T-helper 1 cell treated with Interleukin-12 subunit alpha and Interleukin-12 subunit beta and Interleukin-4 antibody, amounts not matched to agents 30 μg/mL and 1 μg/mL, for 36 hours (primary cell): ENCODE results near the gene NEGR1.

Experiments used
- H3K27ac Mint-ChIP-seq: one replicate; pipeline ENCODE4 v1.8.0; 2021; ENCODE audit warnings: mild to moderate bottlenecking, mixed read lengths
- H3K27me3 Mint-ChIP-seq: one replicate; pipeline ENCODE4 v1.8.0; 2021; ENCODE audit warnings: low read depth, mixed read lengths
- H3K36me3 Mint-ChIP-seq: one replicate; pipeline ENCODE4 v1.8.0; 2021; ENCODE audit warnings: low read depth, mixed read lengths
- H3K4me1 Mint-ChIP-seq: one replicate; pipeline ENCODE4 v1.8.0; 2021; ENCODE audit warnings: low read depth, mixed read lengths
- H3K4me3 Mint-ChIP-seq: one replicate; pipeline ENCODE4 v1.8.0; 2021; ENCODE audit warnings: mild to moderate bottlenecking, moderate library complexity, mixed read lengths
- H3K9me3 Mint-ChIP-seq: one replicate; pipeline ENCODE4 v1.8.0; 2021; ENCODE audit warnings: mixed read lengths

NEGR1 gene

DNA sequence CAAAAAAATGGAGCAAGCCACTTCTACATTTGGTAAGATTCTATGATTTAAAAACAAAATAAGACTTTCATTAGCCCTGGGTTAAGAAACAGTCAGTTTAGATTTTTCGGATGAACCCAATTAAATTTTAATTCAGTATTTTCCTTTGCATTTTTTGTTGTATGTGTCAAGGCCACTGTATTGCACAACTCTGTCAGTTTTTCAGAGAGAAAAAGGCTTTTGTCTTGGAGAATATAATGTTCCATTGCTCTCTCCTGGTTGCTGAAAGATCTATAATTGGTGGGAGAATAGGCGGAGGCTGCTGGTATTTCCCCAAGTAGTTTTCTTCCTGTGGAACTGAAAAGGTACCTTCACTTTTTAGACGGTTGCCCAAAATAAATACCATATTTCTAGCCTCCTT, 84.6 kb downstream of the NEGR1 start:
- H3K4me1 Mint-ChIP-seq = no peaks in the 10 kb centered on the region
- H3K27me3 Mint-ChIP-seq = no peaks in the 10 kb centered on the region
- no peak overlapping the region for H3K4me3 Mint-ChIP-seq
- H3K36me3 Mint-ChIP-seq = no peaks in the 10 kb centered on the region
- no peak overlapping the region for H3K27ac Mint-ChIP-seq
- H3K9me3 Mint-ChIP-seq = no peaks in the 10 kb centered on the region

DNA sequence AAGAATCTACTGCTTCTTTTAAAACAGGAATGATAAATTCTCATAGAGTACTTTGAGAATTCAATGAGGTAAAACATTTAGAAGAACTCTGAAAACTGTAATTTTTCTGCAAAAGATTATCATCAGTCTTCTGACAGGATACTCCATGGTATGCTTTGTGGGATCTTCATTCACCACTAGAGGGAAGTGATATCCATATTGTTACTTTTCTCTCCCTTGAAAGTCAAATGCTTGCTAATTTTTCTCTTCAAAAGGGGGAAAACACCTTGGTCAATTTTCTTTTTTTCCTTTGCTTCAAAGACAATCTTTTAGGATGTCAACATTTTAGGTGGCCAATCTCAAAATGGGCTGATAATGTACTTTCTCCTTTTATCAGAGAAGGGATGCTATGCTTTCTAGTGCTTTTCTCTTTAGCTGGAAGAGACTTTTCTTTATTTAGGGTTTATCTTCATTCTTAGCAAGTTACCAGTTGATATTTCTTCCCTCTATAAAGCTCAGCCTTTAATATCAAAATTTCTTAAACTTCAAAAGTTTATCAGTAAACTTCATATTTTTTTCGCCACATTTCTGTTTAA, 95.5 kb downstream of the NEGR1 start:
- no peak overlapping the region for H3K27ac Mint-ChIP-seq
- no peaks in the 10 kb centered on the region for H3K9me3 Mint-ChIP-seq

DNA sequence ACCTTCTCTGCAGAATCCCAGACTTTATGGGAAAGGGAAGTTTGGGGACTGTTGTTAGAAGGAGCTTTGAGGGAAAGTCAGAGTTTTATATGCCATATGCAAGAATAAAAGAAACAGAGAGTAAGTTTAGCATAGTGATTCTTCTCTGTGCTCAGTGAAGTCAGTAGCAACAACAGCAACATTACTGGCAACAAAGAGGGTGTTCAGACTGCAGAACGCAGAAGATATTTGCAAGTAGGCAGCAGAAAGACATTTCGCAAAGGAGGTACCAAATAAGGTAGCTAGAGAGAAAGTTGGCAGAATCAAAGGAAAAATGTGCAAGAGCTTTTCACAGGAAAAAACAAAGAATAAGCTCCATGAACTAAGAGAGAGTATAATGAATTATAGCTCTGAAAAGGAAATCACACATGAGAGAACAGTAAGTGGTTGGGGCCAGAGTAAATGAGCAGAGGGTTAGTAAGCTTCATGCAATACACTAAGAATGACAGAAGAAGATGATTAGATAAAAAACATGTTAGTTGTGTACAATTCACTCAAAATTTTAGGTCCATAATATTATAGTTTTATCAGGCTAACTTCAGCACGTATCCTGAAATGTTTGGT, 98.1 kb downstream of the NEGR1 start:
- Mint-ChIP-seq H3K27me3 (no peaks in the 10 kb centered on the region), H3K36me3 (no peaks in the 10 kb centered on the region), H3K4me1 (no peaks in the 10 kb centered on the region), H3K4me3 (no peak overlapping the region), H3K27ac (no peak overlapping the region), H3K9me3 (no peaks in the 10 kb centered on the region)

More for the DNA sequence above, 95.5 kb downstream of the NEGR1 start:
- H3K36me3 Mint-ChIP-seq = no peaks in the 10 kb centered on the region
- no peaks in the 10 kb centered on the region for H3K27me3 Mint-ChIP-seq
- no peak overlapping the region for H3K4me3 Mint-ChIP-seq
- H3K4me1 Mint-ChIP-seq = no peaks in the 10 kb centered on the region

DNA sequence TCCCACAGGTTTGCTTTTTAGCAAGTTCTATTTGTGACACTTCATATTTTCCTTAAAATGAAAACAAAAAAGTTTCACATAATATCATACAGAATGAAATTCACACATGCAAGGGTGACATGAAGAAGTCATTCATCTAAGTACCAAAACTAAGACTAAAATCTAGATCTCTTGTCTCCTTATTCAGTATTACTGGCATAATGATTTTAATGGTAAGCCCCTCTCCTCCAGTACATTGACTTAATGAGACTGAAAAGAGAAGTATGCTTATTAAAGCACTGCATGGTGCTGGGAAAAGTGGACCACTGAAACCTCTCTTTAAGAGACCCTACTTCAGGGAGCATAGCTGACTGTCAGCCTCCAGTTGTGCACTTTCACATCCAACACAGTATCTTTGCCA, 99.5 kb downstream of the NEGR1 start:
- Mint-ChIP-seq H3K27me3 (no peaks in the 10 kb centered on the region), H3K9me3 (no peaks in the 10 kb centered on the region), H3K4me1 (no peaks in the 10 kb centered on the region), H3K36me3 (no peaks in the 10 kb centered on the region), H3K27ac (no peak overlapping the region), H3K4me3 (no peak overlapping the region)

DNA sequence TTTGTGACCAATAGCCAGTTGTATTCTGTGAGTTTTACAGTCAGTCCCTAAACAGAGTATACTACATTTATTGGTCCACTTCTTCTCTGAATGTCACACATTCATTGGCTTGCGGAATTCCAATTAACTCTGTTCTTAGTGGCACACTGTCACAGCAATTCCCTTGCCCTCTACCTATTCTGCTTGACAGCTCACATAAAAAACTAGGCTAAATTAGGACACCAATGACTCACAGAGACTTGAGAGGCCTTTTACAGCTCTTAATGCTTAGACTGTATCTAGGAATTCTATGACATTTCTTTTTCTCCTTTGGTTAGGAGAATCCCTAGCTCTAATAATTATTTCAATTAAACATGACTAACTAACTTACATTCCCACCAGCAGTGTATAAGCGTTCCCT, 104.1 kb downstream of the NEGR1 start:
- no peaks in the 10 kb centered on the region for H3K27me3 Mint-ChIP-seq
- H3K9me3 Mint-ChIP-seq = no peaks in the 10 kb centered on the region
- H3K36me3 Mint-ChIP-seq = no peaks in the 10 kb centered on the region

DNA sequence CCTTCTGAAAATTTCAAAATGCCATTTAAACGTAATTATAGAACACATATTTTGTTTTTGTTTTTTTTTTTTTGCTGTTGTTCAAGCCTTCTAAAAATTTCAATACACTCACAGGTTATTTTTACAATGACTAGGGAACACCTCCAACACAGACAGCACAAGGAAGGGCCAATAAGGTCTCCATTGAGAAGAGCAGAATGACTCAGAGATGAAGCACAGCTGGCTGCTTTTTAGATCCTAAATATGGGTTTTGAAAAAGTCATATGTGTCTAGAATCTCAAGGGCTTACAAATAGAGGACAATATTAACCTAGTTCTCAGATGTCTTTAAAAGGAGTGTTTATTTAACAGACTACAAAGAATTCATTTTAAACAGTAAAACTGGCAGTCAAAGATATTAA, 104.6 kb downstream of the NEGR1 start:
- Mint-ChIP-seq H3K9me3 (no peaks in the 10 kb centered on the region), H3K27ac (no peak overlapping the region), H3K27me3 (no peaks in the 10 kb centered on the region), H3K36me3 (no peaks in the 10 kb centered on the region), H3K4me1 (no peaks in the 10 kb centered on the region), H3K4me3 (no peak overlapping the region)

More for the DNA sequence above, 104.1 kb downstream of the NEGR1 start:
- no peaks in the 10 kb centered on the region for H3K4me1 Mint-ChIP-seq
- no peak overlapping the region for H3K27ac Mint-ChIP-seq
- no peak overlapping the region for H3K4me3 Mint-ChIP-seq

DNA sequence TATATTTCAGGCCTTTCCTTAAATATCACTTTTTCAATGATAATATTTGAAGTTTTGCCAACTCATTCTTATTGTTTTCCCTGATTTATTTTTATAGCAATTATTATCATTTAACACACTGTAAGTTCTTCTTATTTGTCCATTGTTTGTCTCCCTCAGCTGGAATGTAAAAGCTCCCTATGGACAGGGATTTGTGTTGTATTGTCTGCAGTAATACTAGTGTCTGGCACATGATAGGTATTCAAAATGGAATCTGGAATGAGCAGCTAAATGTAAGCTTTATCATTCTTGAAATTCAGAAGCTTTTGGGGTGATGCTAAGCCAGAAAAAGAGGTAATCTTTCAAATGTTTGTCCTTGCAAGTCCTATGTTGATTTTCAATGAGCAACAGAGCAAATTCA, 112.1 kb downstream of the NEGR1 start:
- H3K36me3 Mint-ChIP-seq = no peaks in the 10 kb centered on the region
- no peaks in the 10 kb centered on the region for H3K4me1 Mint-ChIP-seq
- no peaks in the 10 kb centered on the region for H3K9me3 Mint-ChIP-seq
- no peak overlapping the region for H3K4me3 Mint-ChIP-seq
- no peaks in the 10 kb centered on the region for H3K27me3 Mint-ChIP-seq
- H3K27ac Mint-ChIP-seq = no peak overlapping the region

DNA sequence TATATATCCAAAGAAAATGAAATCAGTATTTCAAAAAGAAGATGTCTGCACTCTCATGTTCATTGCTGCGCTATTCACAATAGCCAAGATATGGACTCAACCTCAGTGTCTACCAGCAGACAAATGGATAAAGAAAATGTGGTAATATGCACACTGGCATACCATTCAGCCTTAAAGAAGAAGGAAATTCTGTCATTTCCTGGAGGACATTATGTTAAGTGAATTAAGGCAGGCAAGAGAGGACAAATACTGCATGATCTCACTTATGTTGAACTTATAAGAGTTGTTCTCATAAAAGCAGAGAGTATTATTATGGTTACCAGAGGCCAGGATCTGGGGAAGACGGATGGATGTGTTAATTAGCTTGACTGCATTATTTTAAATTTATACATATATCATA, 115.9 kb downstream of the NEGR1 start:
- H3K9me3 Mint-ChIP-seq = no peaks in the 10 kb centered on the region
- H3K4me3 Mint-ChIP-seq = no peak overlapping the region
- no peaks in the 10 kb centered on the region for H3K36me3 Mint-ChIP-seq
- no peaks in the 10 kb centered on the region for H3K4me1 Mint-ChIP-seq
- H3K27ac Mint-ChIP-seq = no peak overlapping the region
- no peaks in the 10 kb centered on the region for H3K27me3 Mint-ChIP-seq

DNA sequence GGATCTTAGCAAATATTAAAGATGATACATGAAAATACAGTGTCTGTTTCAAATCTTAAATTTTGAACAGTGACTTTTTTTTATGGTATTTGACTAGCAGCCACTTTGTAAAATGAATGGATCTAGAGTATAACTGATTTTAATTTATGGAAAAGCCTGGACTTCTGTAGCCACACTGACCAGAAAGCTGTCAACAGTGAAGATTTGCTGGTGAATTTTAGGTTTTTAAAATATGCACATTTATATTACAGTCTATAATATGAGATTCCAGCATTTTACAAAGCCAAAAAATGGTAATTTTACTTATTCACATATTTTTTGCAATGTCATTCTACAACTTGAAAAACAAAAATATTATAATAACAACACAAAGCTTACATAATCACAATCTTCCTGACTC, 131.8 kb downstream of the NEGR1 start:
- H3K36me3 Mint-ChIP-seq = no peaks in the 10 kb centered on the region
- no peak overlapping the region for H3K27ac Mint-ChIP-seq
- no peaks in the 10 kb centered on the region for H3K4me1 Mint-ChIP-seq
- no peaks in the 10 kb centered on the region for H3K27me3 Mint-ChIP-seq
- no peak overlapping the region for H3K4me3 Mint-ChIP-seq
- H3K9me3 Mint-ChIP-seq = no peaks in the 10 kb centered on the region

DNA sequence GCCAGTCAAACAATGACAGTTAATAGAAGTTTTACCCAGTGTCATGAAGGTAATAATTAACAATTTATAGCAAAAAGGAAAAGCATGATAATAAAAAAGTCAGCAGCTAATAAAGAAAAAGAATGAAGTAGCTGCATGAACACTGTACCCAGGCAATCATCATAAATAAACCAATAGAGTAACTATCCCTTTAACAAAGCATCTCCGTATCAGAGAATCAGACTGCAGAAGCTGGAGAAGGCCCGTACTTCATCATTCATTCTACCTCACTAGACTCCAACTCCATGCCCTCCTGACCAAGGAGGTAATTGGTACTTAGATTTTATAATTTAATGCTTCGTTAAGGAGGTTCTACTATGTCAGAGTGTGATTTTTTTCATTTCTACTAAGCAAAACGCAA, 140.5 kb downstream of the NEGR1 start:
- Mint-ChIP-seq H3K27ac (no peak overlapping the region), H3K4me3 (no peak overlapping the region), H3K9me3 (no peaks in the 10 kb centered on the region), H3K27me3 (no peaks in the 10 kb centered on the region), H3K36me3 (no peaks in the 10 kb centered on the region), H3K4me1 (no peaks in the 10 kb centered on the region)

DNA sequence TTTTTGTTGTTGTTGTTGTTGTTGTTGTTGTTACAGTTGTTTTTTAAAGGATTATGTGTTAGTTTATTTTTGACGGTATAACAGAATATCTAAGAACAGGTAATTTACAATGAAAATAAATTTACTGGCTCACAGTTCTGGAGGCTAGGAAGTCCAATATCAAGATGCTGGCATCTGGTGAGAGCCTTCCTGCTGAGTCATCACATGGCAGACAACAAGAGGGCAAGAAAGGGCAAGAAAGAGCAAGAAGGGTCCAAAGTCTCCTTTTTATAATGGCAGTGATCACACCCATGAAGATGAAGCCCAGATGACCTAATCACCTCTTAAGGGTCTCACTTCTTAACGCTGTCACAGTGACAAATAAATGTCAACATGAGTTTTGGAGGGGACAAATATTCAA, 142.1 kb downstream of the NEGR1 start:
- H3K4me3 Mint-ChIP-seq = no peak overlapping the region
- no peaks in the 10 kb centered on the region for H3K9me3 Mint-ChIP-seq
- no peaks in the 10 kb centered on the region for H3K27me3 Mint-ChIP-seq
- no peak overlapping the region for H3K27ac Mint-ChIP-seq
- H3K4me1 Mint-ChIP-seq = no peaks in the 10 kb centered on the region
- H3K36me3 Mint-ChIP-seq = no peaks in the 10 kb centered on the region

DNA sequence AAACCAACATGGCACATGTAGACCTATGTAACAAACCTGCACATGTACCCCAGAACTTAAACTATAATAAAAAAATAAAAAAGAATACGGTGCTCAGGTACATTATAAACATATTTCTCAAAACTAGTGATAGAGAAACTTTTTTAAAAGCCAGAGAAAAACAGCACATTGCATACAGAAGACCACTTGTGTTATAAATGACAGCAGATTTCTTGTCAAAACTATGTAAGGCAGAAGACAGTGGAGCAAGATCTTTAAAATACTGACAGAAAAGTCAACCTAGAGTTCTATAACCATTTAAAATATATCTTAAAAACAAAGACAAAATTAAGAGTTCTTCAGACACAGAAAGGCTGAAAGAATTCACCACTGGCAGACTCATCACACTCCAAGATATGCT, 144.7 kb downstream of the NEGR1 start:
- H3K27ac Mint-ChIP-seq = no peak overlapping the region
- no peaks in the 10 kb centered on the region for H3K4me1 Mint-ChIP-seq
- H3K27me3 Mint-ChIP-seq = no peaks in the 10 kb centered on the region
- no peaks in the 10 kb centered on the region for H3K9me3 Mint-ChIP-seq
- no peak overlapping the region for H3K4me3 Mint-ChIP-seq
- no peaks in the 10 kb centered on the region for H3K36me3 Mint-ChIP-seq

DNA sequence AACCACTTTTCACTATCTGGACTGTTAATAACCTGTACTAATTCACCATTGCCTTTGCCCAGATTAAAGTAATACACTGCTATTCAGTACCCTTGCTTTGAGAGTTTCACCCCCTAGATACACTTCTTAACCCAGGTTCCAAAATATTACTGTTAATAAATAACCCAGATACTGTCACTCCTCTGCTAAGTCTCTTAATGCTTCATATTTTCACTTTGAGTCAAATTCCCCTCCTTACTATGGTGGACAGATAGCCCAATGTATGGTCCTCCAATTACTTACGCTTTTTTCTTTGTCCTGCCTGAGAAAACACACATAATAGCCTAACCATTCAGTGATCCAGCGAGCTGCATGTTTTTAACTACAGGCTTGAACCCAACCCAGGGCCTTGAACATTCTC, 152.5 kb downstream of the NEGR1 start:
- Mint-ChIP-seq H3K9me3 (no peaks in the 10 kb centered on the region), H3K4me1 (no peaks in the 10 kb centered on the region), H3K27me3 (no peaks in the 10 kb centered on the region), H3K36me3 (no peaks in the 10 kb centered on the region), H3K4me3 (no peak overlapping the region), H3K27ac (no peak overlapping the region)

DNA sequence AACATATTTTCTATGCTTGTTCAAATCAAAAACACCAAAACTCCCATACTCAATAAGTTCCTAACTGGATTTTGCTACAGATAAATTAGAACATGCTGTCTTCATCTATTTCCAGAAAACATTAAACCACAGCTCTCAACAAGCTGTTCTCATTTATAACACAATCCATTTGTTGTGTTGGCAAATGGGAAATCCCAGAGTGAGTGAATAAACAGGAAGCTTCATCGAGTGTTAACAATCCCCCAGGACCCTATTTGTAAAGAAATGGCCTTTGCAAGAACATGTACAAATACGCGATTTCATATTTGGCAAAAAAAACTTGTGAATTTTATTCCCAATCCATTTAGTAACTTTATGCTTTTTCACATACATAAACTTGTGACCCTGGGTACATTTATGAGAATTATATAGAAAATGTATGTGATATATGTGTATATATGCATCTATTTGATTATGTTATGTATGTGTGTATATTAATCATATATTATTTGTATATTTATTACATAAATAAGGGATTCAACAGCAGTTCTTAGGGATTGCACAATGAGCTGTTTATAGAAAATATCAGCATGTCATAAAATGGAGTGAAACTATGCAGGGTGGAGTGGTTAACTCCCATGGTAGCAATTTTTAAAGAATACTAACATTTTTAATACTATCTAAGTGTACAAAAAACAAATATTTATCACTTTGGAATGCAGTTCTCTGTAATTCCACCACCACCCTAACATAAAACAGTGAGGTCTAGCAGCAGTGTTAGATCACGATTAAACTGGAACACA, 160.0 kb downstream of the NEGR1 start:
- Mint-ChIP-seq H3K4me1 (no peaks in the 10 kb centered on the region), H3K9me3 (no peaks in the 10 kb centered on the region), H3K4me3 (no peak overlapping the region), H3K27me3 (no peaks in the 10 kb centered on the region), H3K36me3 (no peaks in the 10 kb centered on the region), H3K27ac (no peak overlapping the region)

DNA sequence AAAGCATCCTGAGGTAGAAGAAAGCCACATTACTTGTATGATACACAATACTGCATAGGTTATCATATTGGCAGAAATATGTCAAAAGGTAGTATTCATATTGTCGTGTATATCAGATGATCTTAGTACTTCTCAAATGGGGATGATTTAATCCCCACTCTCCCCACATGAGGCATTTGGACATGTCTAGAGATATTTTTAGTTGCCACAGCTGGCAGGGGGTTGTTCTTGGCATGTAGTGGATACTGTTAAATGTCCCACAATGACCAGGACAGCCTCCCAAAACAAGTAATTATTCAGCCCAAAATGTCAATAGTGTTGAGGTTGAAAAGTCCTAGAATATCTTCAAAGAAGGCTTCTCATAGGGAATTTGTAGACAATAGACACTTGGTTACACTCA, 162.8 kb downstream of the NEGR1 start:
- no peaks in the 10 kb centered on the region for H3K36me3 Mint-ChIP-seq
- no peaks in the 10 kb centered on the region for H3K4me1 Mint-ChIP-seq
- H3K9me3 Mint-ChIP-seq = no peaks in the 10 kb centered on the region
- H3K27me3 Mint-ChIP-seq = no peaks in the 10 kb centered on the region
- H3K27ac Mint-ChIP-seq = no peak overlapping the region
- no peak overlapping the region for H3K4me3 Mint-ChIP-seq
